Upper lobe of right lung (tissue), 1 donor: Measurements from ENCODE around the gene PSMD2. TPM values are rescaled to one million over a fixed set of nuclear protein-coding genes. Genes with fewer than 3 reads are reported as not detected.

Source experiments
- ATAC-seq: fragments of 200-7000 bp; cut with Tn5 transposase; one replicate; pipeline ENCODE4 v1.9.1; 2020; ENCODE audit warnings: mild to moderate bottlenecking, moderate library complexity
- DNase-seq: peaks from one replicate; pipeline ENCODE4 v3.0.0-alpha.2; 2020
- H3K27ac ChIP-seq: fragments of 200-600 bp; one replicate; pipeline ENCODE4 v1.8.0; 2022
- H3K27me3 ChIP-seq: fragments of 200-600 bp; one replicate; pipeline ENCODE4 v1.8.0; 2022; ENCODE audit warnings: mild to moderate bottlenecking
- H3K36me3 ChIP-seq: fragments of 200-600 bp; one replicate; pipeline ENCODE4 v1.8.0; 2022
- H3K4me1 ChIP-seq: fragments of 200-600 bp; one replicate; pipeline ENCODE4 v1.8.0; 2022
- H3K4me3 ChIP-seq: fragments of 200-600 bp; one replicate; pipeline ENCODE4 v1.8.0; 2022; ENCODE audit warnings: mild to moderate bottlenecking
- H3K9me3 ChIP-seq: fragments of 200-600 bp; one replicate; pipeline ENCODE4 v1.8.0; 2022
- CTCF ChIP-seq: fragments of 200-600 bp; IDR thresholded peaks from one replicate; pipeline ENCODE4 v1.8.0; 2022; ENCODE audit warnings: antibody characterized with exemption
- intact Hi-C: fragments of 100-400 bp; cut with DNase I; formaldehyde crosslinking; loops from one replicate; pipeline ENCODE4 v1.11.0; 2022
- total RNA-seq: library from RNA; stranded (reverse); fragmentation: NEBNext Ultra II Directional; extraction: Animal tissue kit (Norgen Biotek cat#: 25700); gene quantifications from one replicate; pipeline ENCODE4 v1.2.1, GENCODE V29; 2021
- donor health status: DM: no; HTN: yes; CAD: no; lungs with severe emphysema.

The PSMD2 gene
- total RNA-seq, 1 donor from 2014 or later: 152 TPM

DNA sequence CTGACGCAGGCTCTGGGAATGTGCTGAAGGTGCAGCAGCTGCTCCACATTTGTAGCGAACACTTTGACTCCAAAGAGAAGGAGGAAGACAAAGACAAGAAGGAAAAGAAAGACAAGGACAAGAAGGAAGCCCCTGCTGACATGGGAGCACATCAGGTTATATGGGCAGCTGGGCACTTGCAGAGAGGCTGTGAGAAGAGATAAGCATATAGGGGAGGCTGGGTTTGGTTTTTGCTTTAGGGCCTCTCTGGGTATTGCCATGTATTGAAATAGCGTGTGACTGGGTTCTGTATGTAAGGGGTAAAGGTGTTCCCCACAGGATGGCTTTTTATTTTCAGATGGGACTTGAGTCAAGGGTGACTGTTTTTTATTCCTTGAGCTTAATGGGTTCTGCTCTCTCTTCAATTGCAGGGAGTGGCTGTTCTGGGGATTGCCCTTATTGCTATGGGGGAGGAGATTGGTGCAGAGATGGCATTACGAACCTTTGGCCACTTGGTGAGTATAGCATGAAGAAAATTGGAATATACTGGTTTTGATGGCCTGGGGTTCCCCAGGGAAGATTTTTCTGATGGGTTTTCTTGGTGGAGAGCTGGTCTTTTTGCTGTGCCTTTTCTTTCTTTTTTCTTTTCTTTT lies 7.4 kb downstream of the PSMD2 start:
- Histone ChIP-seq H3K9me3 (no peaks in the 10 kb centered on the region), H3K27ac (no peak overlapping the region), H3K27me3 (no peaks in the 10 kb centered on the region), H3K36me3 (peaks cover 74% of the 10 kb centered on the region), H3K4me1 (no peaks in the 10 kb centered on the region), H3K4me3 (no peak overlapping the region)
- DNase-seq: no peak
- ATAC-seq: no peak
- TF ChIP-seq CTCF: no peak
- intact Hi-C loops: no loop called here

GRCh38 chr3:184307915-184308314 lies 8.9 kb downstream of the PSMD2 start:
- Histone ChIP-seq H3K9me3 (no peaks in the 10 kb centered on the region), H3K4me1 (no peaks in the 10 kb centered on the region), H3K27me3 (no peaks in the 10 kb centered on the region), H3K27ac (no peak overlapping the region), H3K36me3 (peaks cover 59% of the 10 kb centered on the region), H3K4me3 (no peak overlapping the region)
- intact Hi-C loops: no loop called here
- no peak for TF ChIP-seq CTCF
- no peak for DNase-seq
- no peak for ATAC-seq

- DNase-seq: no peak
- Histone ChIP-seq H3K9me3 (no peaks in the 10 kb centered on the region), H3K27ac (no peak overlapping the region), H3K4me3 (no peak overlapping the region), H3K36me3 (peaks cover 51% of the 10 kb centered on the region), H3K27me3 (no peaks in the 10 kb centered on the region), H3K4me1 (no peaks in the 10 kb centered on the region)
- ATAC-seq: no peak
- intact Hi-C loops: no loop called here
- TF ChIP-seq CTCF: no peak
Measured at GRCh38 chr3:184308744-184309143, 9.7 kb downstream of the PSMD2 start.

DNA sequence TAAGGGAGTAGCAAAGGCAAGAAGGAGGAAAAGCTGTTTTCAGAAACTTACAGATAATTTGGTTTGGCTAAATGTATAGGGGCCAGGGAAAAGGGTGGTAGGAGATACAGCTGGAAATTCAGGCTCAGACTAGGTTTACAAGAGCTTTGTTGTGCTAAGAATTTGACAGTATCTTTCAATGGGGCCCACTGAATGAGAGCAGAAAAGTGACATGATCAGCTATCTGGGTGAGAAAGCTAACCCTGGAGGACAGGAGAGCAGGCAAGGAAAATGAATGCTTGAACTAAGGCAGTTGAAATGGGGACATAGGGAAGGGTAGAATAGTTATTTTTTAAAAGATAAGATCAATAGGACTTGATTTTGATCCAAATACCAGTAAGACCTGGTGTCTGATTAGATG lies 12.6 kb downstream of the PSMD2 start:
- H3K9me3 ChIP-seq: no peaks in the 10 kb centered on the region
- intact Hi-C loops: no loop called here
- ATAC-seq (no peak), DNase-seq (no peak)
- H3K27ac ChIP-seq: no peak overlapping the region
- TF ChIP-seq CTCF: no peak
- no peaks in the 10 kb centered on the region for H3K27me3 ChIP-seq
- peaks cover 6% of the 10 kb centered on the region for H3K4me1 ChIP-seq
- H3K36me3 ChIP-seq: peaks cover 32% of the 10 kb centered on the region
- no peak overlapping the region for H3K4me3 ChIP-seq

DNA sequence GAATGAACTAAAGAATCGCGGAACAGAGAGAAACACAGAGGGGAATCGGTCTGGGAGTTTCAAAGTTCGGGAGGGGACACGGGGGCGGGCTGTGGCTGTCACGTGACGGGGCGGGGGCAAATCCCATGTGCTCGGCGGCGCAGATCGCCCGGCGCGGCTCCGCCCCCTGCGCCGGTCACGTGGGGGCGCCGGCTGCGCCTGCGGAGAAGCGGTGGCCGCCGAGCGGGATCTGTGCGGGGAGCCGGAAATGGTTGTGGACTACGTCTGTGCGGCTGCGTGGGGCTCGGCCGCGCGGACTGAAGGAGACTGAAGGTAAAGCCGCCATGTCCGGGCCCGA lies 15.3 kb downstream of the PSMD2 start, which contains the start of gene EIF4G1:
TSS of gene EIF4G1 (plus strand) at position 244 of the 337 bp plus-strand sequence. CDS start 1,191 bp downstream, outside the sequence.
- H3K27ac ChIP-seq: peak within 1 kb of the TSS; percentile 90
- H3K9me3 ChIP-seq: no peaks in the 10 kb centered on the region
- ATAC-seq (peak; percentile 91), DNase-seq (peak; percentile 98)
- no peaks in the 10 kb centered on the region for H3K27me3 ChIP-seq
- peaks cover 31% of the 10 kb centered on the region for H3K4me1 ChIP-seq
- peak within 1 kb of the TSS; percentile 85 for H3K4me3 ChIP-seq
- H3K36me3 ChIP-seq: peaks cover 34% of the 10 kb centered on the region
- no peak for TF ChIP-seq CTCF
- intact Hi-C loops: no loop called here
